Measurements from ENCODE around the gene VAMP5.

GRCh38 chr2:85623991-85624390 lies 39.8 kb downstream of the VAMP5 start:
- TF ChIP-seq EP300 (IDR thresholded peaks at IDR 0.05) (no peak), POLR2A (IDR thresholded peaks at IDR 0.05) (no peak), CTCF (IDR thresholded peaks at IDR 0.05) (no peak)
